GM12892 (cell line): ENCODE data around the gene SLC9A9.

Experiments used
- POLR2A ChIP-seq: IDR thresholded peaks from 2 replicates; pipeline ENCODE4 v1.6.1; 2011; ENCODE audit warnings: low read depth, low read length, control low read depth
- POLR2AphosphoS5 ChIP-seq: IDR thresholded peaks from 2 replicates; pipeline ENCODE4 v1.6.1; 2011; ENCODE audit warnings: low read depth, low read length, control low read depth

GRCh38 chr3:143465666-143466065 lies 382.6 kb downstream of the SLC9A9 start:
- TF ChIP-seq POLR2AphosphoS5 (no peak), POLR2A (no peak)
